Central memory CD8-positive, alpha-beta T cell (primary cell): ENCODE results near the gene NCEH1.
"Not testable (repeated sequence)": the region's sequence is repeated elsewhere in the genome, so short reads cannot be mapped to it uniquely, and the experiment has no call there.

Experiments
- ATAC-seq: fragments of 150-1000 bp; cut with Tn5 transposase; replicated peaks from 2 replicates; pipeline ENCODE4 v1.10.0; 2022; ENCODE audit warnings: mild to moderate bottlenecking, moderate FRiP score, moderate number of reproducible peaks; ENCODE audit not compliant: poor library complexity, severe bottlenecking; ENCODE audit errors: extremely low read depth
- DNase-seq, 2 donors: peaks; one replicate each; pipeline ENCODE4 v3.0.0; 2021; ENCODE audit warnings: low spot score in 2 of 2
- H3K27ac Mint-ChIP-seq: one replicate; pipeline ENCODE4 v1.8.0; 2022; ENCODE audit warnings: low read depth, mild to moderate bottlenecking, moderate library complexity, mixed read lengths
- H3K27me3 Mint-ChIP-seq: one replicate; pipeline ENCODE4 v1.8.0; 2022; ENCODE audit warnings: mixed read lengths
- H3K36me3 Mint-ChIP-seq: one replicate; pipeline ENCODE4 v1.8.0; 2022; ENCODE audit warnings: mild to moderate bottlenecking, moderate library complexity, mixed read lengths; ENCODE audit not compliant: insufficient read depth
- H3K4me1 Mint-ChIP-seq: one replicate; pipeline ENCODE4 v1.8.0; 2022; ENCODE audit warnings: mixed read lengths
- H3K4me3 Mint-ChIP-seq: one replicate; pipeline ENCODE4 v1.8.0; 2022; ENCODE audit warnings: mild to moderate bottlenecking, moderate library complexity, mixed read lengths
- H3K9me3 Mint-ChIP-seq: one replicate; pipeline ENCODE4 v1.8.0; 2022; ENCODE audit warnings: mixed read lengths

The NCEH1 gene

DNA sequence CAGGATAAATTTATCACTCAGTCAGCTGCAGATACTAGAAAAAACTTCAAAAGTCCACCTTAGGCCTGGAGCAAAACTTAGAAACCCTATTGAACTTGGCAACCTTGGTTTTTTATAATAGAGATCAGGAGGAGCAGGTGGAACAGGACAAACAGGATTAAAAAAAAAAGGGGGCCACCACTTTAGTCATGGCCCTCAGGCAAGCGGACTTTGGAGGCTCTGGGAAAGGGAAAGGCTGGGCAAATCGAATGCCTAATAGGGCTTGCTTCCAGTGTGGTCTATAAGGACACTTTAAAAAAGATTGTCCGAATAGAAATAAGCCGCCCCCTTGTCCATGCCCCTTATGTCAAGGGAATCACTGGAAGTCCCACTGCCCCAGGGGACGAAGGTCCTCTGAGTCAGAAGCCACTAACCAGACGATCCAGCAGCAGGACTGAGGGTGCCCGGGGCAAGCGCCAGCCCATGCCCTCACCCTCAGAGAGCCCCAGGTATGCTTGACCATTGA lies 11.7 kb upstream of the NCEH1 start:
- H3K4me1 Mint-ChIP-seq, H3K27ac Mint-ChIP-seq, DNase-seq, ATAC-seq, H3K36me3 Mint-ChIP-seq, H3K9me3 Mint-ChIP-seq, H3K4me3 Mint-ChIP-seq: not testable (repeated sequence)
- H3K27me3 Mint-ChIP-seq, result peaks cover 39% of the 10 kb centered on the region

- Mint-ChIP-seq H3K4me1 (no peaks in the 10 kb centered on the region), H3K9me3 (no peaks in the 10 kb centered on the region), H3K27me3 (peaks cover 28% of the 10 kb centered on the region), H3K36me3 (no peaks in the 10 kb centered on the region), H3K4me3 (no peak overlapping the region), H3K27ac (no peak overlapping the region)
- no peak for DNase-seq
- ATAC-seq, result no peak
Observed at GRCh38 chr3:172717493-172718088, 6.7 kb upstream of the NCEH1 start.

DNA sequence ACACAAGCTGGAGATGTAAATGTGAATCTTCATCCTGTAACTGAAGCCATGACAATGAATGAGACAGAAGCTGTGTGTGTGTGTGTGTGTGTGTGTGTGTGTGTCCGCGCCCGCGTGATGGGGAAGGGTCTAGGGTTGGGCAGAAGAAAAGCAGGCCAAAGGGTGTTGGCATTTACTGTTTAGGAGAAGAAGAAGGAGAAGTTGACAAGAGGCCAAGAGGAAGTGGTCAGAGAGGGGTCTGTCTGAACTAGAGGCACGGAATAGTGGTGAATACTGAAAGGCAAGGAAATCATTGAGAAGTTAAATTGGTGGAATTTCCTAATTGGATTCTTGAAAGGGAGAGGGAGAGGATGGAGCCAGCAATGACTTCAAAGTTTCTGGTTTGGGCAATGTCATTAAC lies 5.6 kb upstream of the NCEH1 start:
- ATAC-seq, result no peak
- Mint-ChIP-seq H3K27me3 (peaks cover 21% of the 10 kb centered on the region), H3K36me3 (peaks cover 1% of the 10 kb centered on the region), H3K9me3 (no peaks in the 10 kb centered on the region), H3K27ac (no peak overlapping the region), H3K4me3 (no peak overlapping the region), H3K4me1 (no peaks in the 10 kb centered on the region)
- DNase-seq, result no peak

- H3K9me3 Mint-ChIP-seq, result no peaks in the 10 kb centered on the region
- no peak overlapping the region for H3K27ac Mint-ChIP-seq
- H3K4me3 Mint-ChIP-seq, result no peak overlapping the region
- DNase-seq, result no peak
- ATAC-seq, result no peak
- H3K36me3 Mint-ChIP-seq, result peaks cover 7% of the 10 kb centered on the region
- H3K4me1 Mint-ChIP-seq, result peaks cover 24% of the 10 kb centered on the region
- no peaks in the 10 kb centered on the region for H3K27me3 Mint-ChIP-seq
Observed at GRCh38 chr3:172713316-172713715, 2.4 kb upstream of the NCEH1 start.

- Mint-ChIP-seq H3K9me3 (no peaks in the 10 kb centered on the region), H3K4me3 (peak overlapping the region; percentile 97), H3K27ac (no peak overlapping the region), H3K36me3 (peaks cover 7% of the 10 kb centered on the region), H3K4me1 (peaks cover 33% of the 10 kb centered on the region), H3K27me3 (no peaks in the 10 kb centered on the region)
- DNase-seq (no peak), ATAC-seq (peak; percentile 2)
Observed at GRCh38 chr3:172711454-172711795, 558 bp upstream of the NCEH1 start.

GRCh38 chr3:172709774-172710663 lies 848 bp downstream of the NCEH1 start:
- no peaks in the 10 kb centered on the region for H3K9me3 Mint-ChIP-seq
- peak overlapping the region; percentile 97 for H3K4me3 Mint-ChIP-seq
- ATAC-seq (peak; percentile 13), DNase-seq (no peak)
- peaks cover 7% of the 10 kb centered on the region for H3K36me3 Mint-ChIP-seq
- no peaks in the 10 kb centered on the region for H3K27me3 Mint-ChIP-seq
- peaks cover 33% of the 10 kb centered on the region for H3K4me1 Mint-ChIP-seq
- H3K27ac Mint-ChIP-seq, result peak overlapping the region; percentile 89

- H3K9me3 Mint-ChIP-seq, result no peaks in the 10 kb centered on the region
- ATAC-seq (no peak), DNase-seq (no peak)
- H3K36me3 Mint-ChIP-seq, result peaks cover 7% of the 10 kb centered on the region
- H3K27ac Mint-ChIP-seq, result no peak overlapping the region
- peaks cover 34% of the 10 kb centered on the region for H3K4me1 Mint-ChIP-seq
- no peaks in the 10 kb centered on the region for H3K27me3 Mint-ChIP-seq
- peak overlapping the region; percentile 97 for H3K4me3 Mint-ChIP-seq
Observed at GRCh38 chr3:172708921-172709773, 1.7 kb downstream of the NCEH1 start.

DNA sequence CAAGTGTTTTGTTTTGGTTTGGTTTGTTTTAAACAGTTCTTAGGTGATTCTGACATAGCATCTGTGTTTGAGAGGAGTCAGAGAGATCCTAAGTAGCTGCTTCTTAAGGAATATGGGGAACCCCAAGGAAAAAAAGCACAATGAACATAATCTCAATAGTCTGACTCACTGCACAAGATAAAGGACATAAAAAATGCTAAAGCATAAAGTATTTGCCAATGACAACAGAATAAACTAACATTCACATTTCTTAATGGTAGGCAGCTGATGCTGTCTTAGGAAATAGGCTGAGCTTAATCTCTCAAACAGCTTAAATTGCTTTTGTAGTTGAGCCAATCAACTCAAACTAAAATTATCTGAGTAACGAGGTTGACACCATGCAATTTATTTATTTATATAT lies 2.9 kb downstream of the NCEH1 start:
- Mint-ChIP-seq H3K9me3 (no peaks in the 10 kb centered on the region), H3K36me3 (peaks cover 7% of the 10 kb centered on the region), H3K27me3 (no peaks in the 10 kb centered on the region), H3K4me3 (no peak overlapping the region), H3K4me1 (peaks cover 38% of the 10 kb centered on the region), H3K27ac (no peak overlapping the region)
- ATAC-seq (no peak), DNase-seq (no peak)

DNA sequence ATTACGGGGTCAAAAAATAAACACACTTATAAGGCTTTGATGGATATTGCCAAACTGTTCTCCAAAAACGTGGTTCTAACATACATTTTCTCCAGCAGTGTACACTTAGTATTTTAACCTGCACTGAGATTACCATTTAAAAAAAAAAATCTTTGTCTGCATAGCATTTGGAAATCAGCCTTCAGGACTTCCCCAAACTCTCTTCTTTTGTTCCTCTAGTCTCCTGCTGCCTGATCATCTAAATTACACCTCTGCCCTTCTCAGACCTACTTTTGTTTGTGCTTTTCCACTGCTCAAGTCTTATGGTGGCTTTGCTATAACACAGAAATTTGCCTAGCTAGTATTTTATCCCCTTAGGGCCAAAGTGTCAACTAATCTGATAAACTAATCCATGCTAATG lies 3.8 kb downstream of the NCEH1 start:
- Mint-ChIP-seq H3K9me3 (no peaks in the 10 kb centered on the region), H3K36me3 (peaks cover 6% of the 10 kb centered on the region)

DNA sequence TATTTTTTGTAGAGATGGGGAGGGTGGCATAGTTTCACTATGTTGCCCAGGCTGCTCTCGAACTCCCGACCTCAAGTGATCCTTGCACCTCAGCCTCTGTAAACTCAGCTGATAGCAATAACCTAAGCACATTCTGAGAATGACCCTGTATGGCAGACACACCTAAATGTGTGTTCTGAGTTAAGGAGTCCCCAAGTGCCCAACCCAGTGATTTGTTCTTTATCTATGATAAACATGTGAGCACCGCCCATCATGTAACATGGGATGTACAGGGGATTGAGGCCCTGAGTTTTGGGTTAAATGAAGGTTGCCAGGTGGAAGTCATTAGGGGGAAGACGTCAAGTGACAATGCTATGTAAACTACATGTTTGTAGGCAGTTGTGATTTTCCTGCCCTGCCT lies 5.7 kb downstream of the NCEH1 start:
- Mint-ChIP-seq H3K36me3 (no peaks in the 10 kb centered on the region), H3K4me1 (peaks cover 36% of the 10 kb centered on the region), H3K4me3 (no peak overlapping the region), H3K27me3 (no peaks in the 10 kb centered on the region), H3K9me3 (no peaks in the 10 kb centered on the region), H3K27ac (no peak overlapping the region)
- no peak for ATAC-seq
- DNase-seq, result no peak

More for the DNA sequence above, 3.8 kb downstream of the NCEH1 start:
- no peak overlapping the region for H3K4me3 Mint-ChIP-seq
- ATAC-seq (no peak), DNase-seq (no peak)
- H3K27ac Mint-ChIP-seq, result no peak overlapping the region
- H3K4me1 Mint-ChIP-seq, result peaks cover 39% of the 10 kb centered on the region
- no peaks in the 10 kb centered on the region for H3K27me3 Mint-ChIP-seq

- no peak overlapping the region for H3K4me3 Mint-ChIP-seq
- no peaks in the 10 kb centered on the region for H3K36me3 Mint-ChIP-seq
- H3K4me1 Mint-ChIP-seq, result peaks cover 26% of the 10 kb centered on the region
- no peaks in the 10 kb centered on the region for H3K27me3 Mint-ChIP-seq
- ATAC-seq, result no peak
- no peaks in the 10 kb centered on the region for H3K9me3 Mint-ChIP-seq
- no peak overlapping the region for H3K27ac Mint-ChIP-seq
- no peak for DNase-seq
Observed at GRCh38 chr3:172704001-172704400, 6.9 kb downstream of the NCEH1 start.

- H3K9me3 Mint-ChIP-seq, H3K36me3 Mint-ChIP-seq, ATAC-seq, DNase-seq, H3K27ac Mint-ChIP-seq, H3K27me3 Mint-ChIP-seq, H3K4me3 Mint-ChIP-seq: not testable (repeated sequence)
- peaks cover 22% of the 10 kb centered on the region for H3K4me1 Mint-ChIP-seq
Observed at GRCh38 chr3:172702731-172703130, 8.1 kb downstream of the NCEH1 start.
